HG03439 (cell line): Measurements from ENCODE around the gene SPARCL1.
A peak's percentile ranks its signal among the peaks of the same experiment; 100 is the strongest.
"Not testable (repeated sequence)": the region's sequence is repeated elsewhere in the genome, so short reads cannot be mapped to it uniquely, and the experiment has no call there.

Experiments used
- ATAC-seq: cut with Tn5 transposase; IDR thresholded peaks from one replicate; pipeline ENCODE4 v1.9.1; 2021; ENCODE audit warnings: mild to moderate bottlenecking, moderate library complexity; ENCODE audit not compliant: unreplicated experiment

The SPARCL1 gene

GRCh38 chr4:87502580-87503238 is 26.5 kb downstream of the SPARCL1 start:
- ATAC-seq = no peak

GRCh38 chr4:87500092-87500462 is 29.1 kb downstream of the SPARCL1 start:
- peak; percentile 46 for ATAC-seq

- peak; percentile 87 for ATAC-seq
Measured at GRCh38 chr4:87499403-87500091, 29.6 kb downstream of the SPARCL1 start.

- no peak for ATAC-seq
Measured at GRCh38 chr4:87498446-87498900, 30.7 kb downstream of the SPARCL1 start.

- ATAC-seq = no peak
Measured at GRCh38 chr4:87497578-87497977, 31.6 kb downstream of the SPARCL1 start.

DNA sequence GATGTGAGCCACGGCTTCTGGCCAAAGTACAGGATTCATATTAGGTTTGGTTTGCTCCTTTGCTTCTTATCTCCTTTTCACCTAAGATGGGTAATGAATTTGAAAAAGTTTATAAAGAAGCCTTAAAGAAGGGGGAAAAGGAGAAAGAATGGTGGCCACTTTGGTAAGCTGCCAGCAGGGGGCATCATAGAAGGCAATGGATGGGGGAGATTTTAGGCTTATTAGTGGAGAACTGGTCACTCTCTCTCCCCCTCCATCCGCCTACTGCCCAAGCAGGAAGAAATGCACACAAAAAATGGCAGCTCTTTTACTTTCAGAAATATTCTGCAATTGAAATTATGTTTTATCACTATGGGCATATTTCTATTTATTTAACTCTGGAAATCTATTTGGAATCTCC is 32.0 kb downstream of the SPARCL1 start:
- ATAC-seq = no peak

DNA sequence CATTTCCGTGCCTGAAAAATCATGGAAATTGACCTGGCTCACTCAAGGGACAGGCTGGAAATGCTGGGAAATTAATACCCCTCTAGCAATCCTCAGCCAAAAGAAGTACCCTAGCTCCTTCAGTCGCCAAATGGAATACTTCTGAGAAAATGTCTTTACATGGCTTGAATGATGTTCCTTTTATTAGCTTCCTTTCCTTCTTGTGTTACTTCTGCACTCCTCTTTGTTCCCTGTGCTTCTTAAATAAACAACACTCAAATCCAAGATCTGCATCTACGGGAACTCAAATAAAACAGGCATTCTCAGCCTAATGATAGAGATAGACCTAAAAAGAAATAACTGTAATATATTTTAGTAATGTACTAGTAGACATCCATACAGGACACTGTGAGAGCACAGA is 36.1 kb downstream of the SPARCL1 start:
- ATAC-seq = no peak

GRCh38 chr4:87491851-87492250 is 37.3 kb downstream of the SPARCL1 start:
- ATAC-seq = not testable (repeated sequence)

- no peak for ATAC-seq
Measured at GRCh38 chr4:87491436-87491835, 37.7 kb downstream of the SPARCL1 start.

- ATAC-seq = no peak
Measured at GRCh38 chr4:87490664-87491369, 38.4 kb downstream of the SPARCL1 start.

- no peak for ATAC-seq
Measured at GRCh38 chr4:87489678-87490077, 39.5 kb downstream of the SPARCL1 start.

DNA sequence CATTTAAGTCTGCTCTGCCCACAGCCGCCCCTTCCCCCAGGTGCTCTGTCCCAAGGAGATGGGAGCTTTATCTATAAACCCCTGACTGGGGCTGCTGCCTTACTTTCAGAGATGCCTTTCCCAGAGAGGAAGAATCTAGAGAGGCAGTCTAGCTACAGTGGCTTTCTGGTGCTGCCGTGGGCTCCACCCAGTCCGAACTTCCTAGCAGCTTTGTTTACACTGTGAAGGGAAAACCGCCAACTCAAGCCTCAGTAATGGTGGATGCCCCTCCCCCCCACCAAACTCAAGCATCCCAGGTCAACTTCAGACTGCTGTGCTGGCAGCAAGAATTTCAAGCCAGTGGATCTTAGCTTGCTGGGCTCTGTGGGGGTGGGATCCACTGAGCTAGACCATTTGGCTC is 40.5 kb downstream of the SPARCL1 start:
- ATAC-seq = not testable (repeated sequence)

- ATAC-seq = not testable (repeated sequence)
Measured at GRCh38 chr4:87483247-87483646, 45.9 kb downstream of the SPARCL1 start.

GRCh38 chr4:87481377-87481776 is 47.8 kb downstream of the SPARCL1 start:
- no peak for ATAC-seq

- no peak for ATAC-seq
Measured at GRCh38 chr4:87478732-87479250, 50.4 kb downstream of the SPARCL1 start.

DNA sequence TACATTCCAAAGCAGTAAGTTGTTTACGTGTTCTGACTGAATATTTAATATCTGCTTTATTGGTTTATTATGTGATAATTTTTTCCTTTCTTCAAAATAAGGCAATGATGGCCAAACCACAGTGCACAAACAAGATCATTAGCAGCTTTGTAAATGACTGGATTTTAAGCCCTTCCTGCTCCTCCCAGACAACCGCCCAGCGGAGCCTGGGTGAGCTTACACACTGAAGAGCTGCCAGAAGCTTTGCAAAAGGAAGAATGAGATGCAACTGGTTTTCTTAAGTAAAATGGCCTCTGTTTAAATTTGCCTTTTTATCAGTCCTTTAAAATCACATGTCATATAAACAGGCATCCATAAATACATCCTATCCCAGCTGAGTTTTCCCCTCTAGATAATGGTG is 52.2 kb downstream of the SPARCL1 start:
- ATAC-seq = no peak

DNA sequence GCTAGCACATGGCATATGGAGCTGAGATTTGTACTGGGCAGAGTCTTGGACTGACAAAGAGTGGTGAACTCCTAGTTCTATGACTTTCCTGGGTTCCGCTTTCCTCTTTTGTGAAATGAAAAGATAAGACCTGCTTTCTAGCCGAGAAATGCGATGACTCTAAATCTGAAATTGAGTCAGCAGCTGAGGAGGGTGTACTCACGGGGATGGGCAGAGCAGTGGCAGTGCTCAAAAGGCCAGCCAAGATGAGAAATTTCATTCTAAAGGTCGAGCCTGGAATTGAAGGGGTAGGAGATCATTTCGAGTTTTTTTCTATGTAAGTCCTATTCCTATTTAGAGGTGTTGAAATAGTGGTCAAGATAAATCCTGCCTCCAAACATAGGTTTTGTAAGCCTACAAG is 59.8 kb downstream of the SPARCL1 start:
- ATAC-seq = no peak

DNA sequence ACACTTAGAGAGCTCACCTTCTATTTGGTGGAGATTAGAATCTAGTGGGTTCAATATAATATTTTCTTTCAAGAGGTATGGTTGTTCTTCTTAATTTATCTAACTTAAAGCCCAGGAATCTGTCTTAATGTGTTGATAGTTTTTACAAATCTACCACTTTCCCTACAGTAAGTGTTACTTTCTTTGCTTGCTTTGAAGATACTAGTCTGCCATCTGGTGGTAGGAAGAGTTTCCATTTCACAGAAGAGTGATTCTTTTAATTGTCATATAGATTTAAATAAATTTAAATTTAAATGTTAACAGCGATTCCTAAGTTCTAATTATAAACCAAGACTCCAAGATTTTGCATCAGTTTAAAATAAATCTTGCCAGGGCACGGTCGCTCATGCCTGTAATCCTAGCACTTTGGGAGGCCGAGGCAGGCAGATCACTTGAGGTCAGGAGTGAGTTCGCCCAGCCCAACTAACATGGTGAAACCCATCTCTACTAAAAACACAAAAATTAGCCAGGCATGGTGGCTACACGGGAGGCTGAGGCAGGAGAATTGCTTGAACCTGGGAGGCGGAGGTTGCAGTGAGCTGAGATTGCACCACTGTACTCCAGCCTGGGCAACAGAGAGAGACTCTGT is 63.3 kb downstream of the SPARCL1 start:
- no peak for ATAC-seq

DNA sequence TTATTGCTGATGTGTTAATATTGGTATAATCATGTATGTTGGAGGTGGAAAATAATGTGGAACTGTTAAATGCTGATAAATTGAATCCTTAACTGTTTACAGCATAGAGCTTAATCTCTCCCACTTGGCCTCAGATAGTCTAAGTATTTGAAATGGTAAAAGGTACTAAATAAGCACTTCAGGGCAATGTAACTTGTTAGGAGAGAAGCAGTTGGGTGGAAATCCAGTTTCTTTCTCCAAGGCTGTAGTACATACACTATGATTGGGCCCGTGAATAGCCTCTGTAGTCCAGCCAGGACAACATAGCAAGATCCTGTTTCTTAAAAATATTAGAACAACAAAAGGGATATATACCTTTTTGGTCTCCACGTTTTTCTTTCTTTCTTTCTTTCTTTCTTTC is 67.1 kb downstream of the SPARCL1 start:
- ATAC-seq = no peak

DNA sequence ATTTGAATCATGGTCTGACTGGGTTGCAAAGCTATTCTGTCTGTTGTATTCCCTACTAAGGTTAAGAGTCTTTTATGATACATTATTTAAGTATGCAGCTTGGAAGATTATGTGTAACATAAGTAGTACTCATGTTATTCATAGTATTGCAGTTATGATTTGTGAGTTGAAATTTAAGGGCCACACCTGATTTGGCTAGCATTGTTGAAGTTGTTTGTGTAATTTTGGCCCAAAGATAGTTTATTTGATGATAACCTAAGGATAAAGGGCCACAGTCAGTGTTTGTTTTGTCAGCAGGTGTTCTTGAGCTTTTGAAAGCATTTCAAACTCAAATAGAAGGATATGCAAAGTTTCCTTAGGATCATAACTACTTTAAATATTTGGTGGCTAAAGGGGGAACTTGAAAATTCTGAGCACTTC is 67.9 kb downstream of the SPARCL1 start:
- no peak for ATAC-seq

DNA sequence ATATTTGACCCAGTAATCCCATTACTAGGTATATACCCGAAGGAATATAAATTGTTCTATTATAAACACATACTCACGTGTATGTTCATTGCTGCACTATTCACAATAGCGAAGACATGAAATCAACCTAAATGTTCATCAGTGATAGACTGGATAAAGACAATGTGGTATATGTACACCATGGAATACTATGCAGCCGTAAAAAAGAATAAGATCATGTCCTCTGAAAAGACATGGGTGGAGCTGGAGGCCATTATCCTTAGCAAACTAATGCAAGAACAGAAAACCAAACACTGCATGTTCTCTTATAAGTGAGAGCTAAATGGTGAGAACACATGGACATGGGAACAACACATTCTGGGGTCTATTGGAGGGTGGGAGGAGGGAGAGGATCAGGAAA is 70.3 kb downstream of the SPARCL1 start:
- ATAC-seq = no peak
